ENCODE data around the gene CSNK1G1.

CSNK1G1 gene

DNA sequence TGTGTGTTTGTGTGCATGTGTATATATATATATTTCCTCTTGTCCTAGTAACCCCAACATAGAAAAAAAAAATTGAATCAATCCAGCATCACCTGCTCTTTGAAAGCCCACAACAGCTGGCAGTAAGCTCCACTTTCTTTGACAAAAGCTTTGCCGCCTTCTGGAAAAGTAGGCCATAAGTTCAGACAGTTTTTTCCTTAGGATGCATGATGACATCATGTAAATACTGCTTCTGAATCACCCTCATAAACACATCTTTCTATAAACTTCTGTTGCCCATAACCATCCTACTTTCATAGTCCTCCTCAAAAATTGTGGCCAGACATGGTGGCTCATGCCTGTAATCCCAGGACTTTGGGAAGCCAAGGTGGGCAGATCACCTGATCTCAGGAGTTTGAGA, 67.4 kb downstream of the CSNK1G1 start:
- no peak overlapping the region for H3K4me3 ChIP-seq (ENCODE audit: low read depth, low read length)
- H3K9me3 ChIP-seq (ENCODE audit: control insufficient read depth, insufficient read depth, low read depth, low read length): no peaks in the 10 kb centered on the region
- no peak overlapping the region for H3K9ac ChIP-seq (ENCODE audit: low read length)
- no peaks in the 10 kb centered on the region for H3K27me3 ChIP-seq (ENCODE audit: control insufficient read depth, insufficient read depth, low read length)
- H3K4me1 ChIP-seq (ENCODE audit: control insufficient read depth, insufficient read depth, low read length): no peaks in the 10 kb centered on the region; the same call in 1 of the 2 replicates
- H3K36me3 ChIP-seq (ENCODE audit: control insufficient read depth, insufficient read depth, low read length): no peaks in the 10 kb centered on the region
- H3K27ac ChIP-seq (ENCODE audit: low read depth, low read length): no peak overlapping the region

DNA sequence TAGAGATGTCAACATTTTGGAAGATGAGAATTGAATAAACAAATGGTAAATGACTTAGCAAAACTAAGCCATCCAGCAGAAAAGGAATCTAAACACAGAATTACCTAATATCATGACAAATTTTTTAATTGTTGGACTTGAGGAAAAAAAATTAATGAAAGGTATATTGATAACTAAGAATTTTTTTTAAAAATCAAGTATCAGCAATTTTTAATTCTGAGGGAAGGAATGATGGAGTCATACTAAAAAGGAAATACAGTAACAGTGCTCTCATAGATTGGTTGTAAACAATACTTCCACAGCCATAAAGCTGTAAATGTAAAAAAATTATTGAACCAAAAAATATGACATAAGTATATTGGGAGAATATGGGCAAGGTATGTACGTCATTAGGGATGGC, 68.0 kb downstream of the CSNK1G1 start:
- H3K9me3 ChIP-seq (ENCODE audit: control insufficient read depth, insufficient read depth, low read depth, low read length): no peaks in the 10 kb centered on the region
- H3K4me1 ChIP-seq (ENCODE audit: control insufficient read depth, insufficient read depth, low read length): no peaks in the 10 kb centered on the region; the same call in 1 of the 2 replicates
- no peaks in the 10 kb centered on the region for H3K36me3 ChIP-seq (ENCODE audit: control insufficient read depth, insufficient read depth, low read length)
- H3K27ac ChIP-seq (ENCODE audit: low read depth, low read length): no peak overlapping the region
- H3K9ac ChIP-seq (ENCODE audit: low read length): no peak overlapping the region
- no peaks in the 10 kb centered on the region for H3K27me3 ChIP-seq (ENCODE audit: control insufficient read depth, insufficient read depth, low read length)
- H3K4me3 ChIP-seq (ENCODE audit: low read depth, low read length): no peak overlapping the region

DNA sequence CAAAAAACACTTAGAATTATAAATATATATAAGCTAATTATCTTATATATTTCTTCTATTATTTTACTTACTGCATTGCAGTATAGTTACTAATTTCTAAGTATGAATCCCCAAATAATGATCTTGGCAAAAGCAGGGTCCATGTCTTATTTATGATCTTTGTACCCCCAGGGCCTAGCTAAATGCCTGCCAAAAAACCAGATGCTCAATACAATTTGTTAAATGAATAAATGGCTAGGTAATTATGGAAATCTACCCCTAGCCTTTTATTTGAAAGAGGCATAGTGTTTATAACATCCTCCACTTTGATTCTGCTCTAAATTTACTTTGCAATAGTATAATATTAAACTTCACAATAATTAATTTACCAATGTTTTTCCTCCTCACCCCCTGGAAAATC, 69.5 kb downstream of the CSNK1G1 start:
- H3K9ac ChIP-seq (ENCODE audit: low read length): no peak overlapping the region
- no peak overlapping the region for H3K4me3 ChIP-seq (ENCODE audit: low read depth, low read length)
- H3K4me1 ChIP-seq (ENCODE audit: control insufficient read depth, insufficient read depth, low read length): no peaks in the 10 kb centered on the region; the same call in 1 of the 2 replicates
- no peaks in the 10 kb centered on the region for H3K27me3 ChIP-seq (ENCODE audit: control insufficient read depth, insufficient read depth, low read length)
- no peaks in the 10 kb centered on the region for H3K9me3 ChIP-seq (ENCODE audit: control insufficient read depth, insufficient read depth, low read depth, low read length)
- no peaks in the 10 kb centered on the region for H3K36me3 ChIP-seq (ENCODE audit: control insufficient read depth, insufficient read depth, low read length)
- no peak overlapping the region for H3K27ac ChIP-seq (ENCODE audit: low read depth, low read length)

DNA sequence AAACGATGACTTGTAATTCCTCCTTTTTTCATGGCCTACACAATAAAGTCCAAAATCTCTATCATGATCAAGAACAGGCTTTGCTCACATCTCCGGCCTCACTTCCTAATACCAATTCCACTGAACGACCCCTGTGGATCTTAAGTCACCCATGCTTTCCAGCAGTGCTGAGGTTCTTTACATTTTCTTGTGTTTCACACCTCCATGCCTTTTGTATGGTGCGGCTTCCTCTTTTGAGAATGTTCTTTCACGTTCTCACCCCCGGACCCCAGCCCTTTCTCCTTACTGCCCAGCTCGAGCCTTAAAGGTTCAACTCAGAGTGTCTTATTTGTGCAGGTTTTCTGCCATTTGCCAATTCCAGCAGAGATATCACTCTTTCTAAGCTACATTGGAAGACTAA, 70.1 kb downstream of the CSNK1G1 start:
- H3K4me1 ChIP-seq (ENCODE audit: control insufficient read depth, insufficient read depth, low read length): no peaks in the 10 kb centered on the region; the same call in 1 of the 2 replicates
- H3K4me3 ChIP-seq (ENCODE audit: low read depth, low read length): no peak overlapping the region
- no peaks in the 10 kb centered on the region for H3K36me3 ChIP-seq (ENCODE audit: control insufficient read depth, insufficient read depth, low read length)
- H3K9me3 ChIP-seq (ENCODE audit: control insufficient read depth, insufficient read depth, low read depth, low read length): no peaks in the 10 kb centered on the region
- H3K27ac ChIP-seq (ENCODE audit: low read depth, low read length): no peak overlapping the region
- no peaks in the 10 kb centered on the region for H3K27me3 ChIP-seq (ENCODE audit: control insufficient read depth, insufficient read depth, low read length)
- no peak overlapping the region for H3K9ac ChIP-seq (ENCODE audit: low read length)

DNA sequence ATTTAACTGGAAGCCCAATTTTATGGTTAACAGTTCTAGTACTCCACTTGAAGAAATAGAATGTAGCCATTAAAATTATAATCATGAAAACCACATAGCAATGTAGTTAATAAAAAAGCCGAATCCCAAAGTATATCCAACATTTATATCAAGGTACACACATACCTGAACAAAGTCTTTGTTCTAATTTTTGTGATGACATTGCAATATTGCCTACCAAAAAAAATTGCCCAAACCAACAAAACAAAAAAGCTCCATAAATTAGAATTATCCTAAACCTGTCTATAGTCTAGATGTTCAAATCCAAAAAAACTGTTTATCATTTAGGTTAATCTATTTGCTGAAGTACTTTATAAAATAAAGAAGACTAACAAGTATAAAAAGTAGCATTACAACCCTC, 70.8 kb downstream of the CSNK1G1 start:
- Histone ChIP-seq H3K27me3 (ENCODE audit: control insufficient read depth, insufficient read depth, low read length) (no peaks in the 10 kb centered on the region), H3K4me3 (ENCODE audit: low read depth, low read length) (no peak overlapping the region), H3K4me1 (ENCODE audit: control insufficient read depth, insufficient read depth, low read length) (no peaks in the 10 kb centered on the region; the same call in 1 of the 2 replicates), H3K27ac (ENCODE audit: low read depth, low read length) (no peak overlapping the region), H3K36me3 (ENCODE audit: control insufficient read depth, insufficient read depth, low read length) (no peaks in the 10 kb centered on the region), H3K9ac (ENCODE audit: low read length) (no peak overlapping the region), H3K9me3 (ENCODE audit: control insufficient read depth, insufficient read depth, low read depth, low read length) (no peaks in the 10 kb centered on the region)

DNA sequence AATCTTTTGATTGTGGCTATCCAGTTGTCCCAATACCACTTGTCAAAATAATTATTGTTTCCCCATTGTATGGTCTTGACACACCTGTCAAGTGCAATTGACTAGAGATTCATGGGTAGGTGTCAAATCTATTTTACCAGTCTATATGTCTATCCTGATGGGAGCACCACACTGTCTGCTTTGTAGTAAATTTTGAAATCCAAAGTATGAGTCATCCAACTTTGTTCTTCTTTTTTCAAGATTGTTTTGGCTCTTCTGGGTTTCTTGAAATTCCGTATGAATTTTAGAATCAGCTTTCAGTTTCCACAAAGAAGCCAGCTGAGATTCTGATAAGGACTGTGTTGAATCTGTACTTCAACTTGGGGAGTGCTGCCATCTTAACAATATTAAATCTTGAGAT, 71.9 kb downstream of the CSNK1G1 start:
- Histone ChIP-seq H3K27me3 (ENCODE audit: control insufficient read depth, insufficient read depth, low read length) (no peaks in the 10 kb centered on the region), H3K36me3 (ENCODE audit: control insufficient read depth, insufficient read depth, low read length) (0 out of 2 replicates have a peak, but pooled peaks cover 2% of the 10 kb centered on the region), H3K9ac (ENCODE audit: low read length) (no peak overlapping the region), H3K4me3 (ENCODE audit: low read depth, low read length) (no peak overlapping the region), H3K4me1 (ENCODE audit: control insufficient read depth, insufficient read depth, low read length) (no peaks in the 10 kb centered on the region; the same call in 1 of the 2 replicates), H3K9me3 (ENCODE audit: control insufficient read depth, insufficient read depth, low read depth, low read length) (no peaks in the 10 kb centered on the region), H3K27ac (ENCODE audit: low read depth, low read length) (no peak overlapping the region)

DNA sequence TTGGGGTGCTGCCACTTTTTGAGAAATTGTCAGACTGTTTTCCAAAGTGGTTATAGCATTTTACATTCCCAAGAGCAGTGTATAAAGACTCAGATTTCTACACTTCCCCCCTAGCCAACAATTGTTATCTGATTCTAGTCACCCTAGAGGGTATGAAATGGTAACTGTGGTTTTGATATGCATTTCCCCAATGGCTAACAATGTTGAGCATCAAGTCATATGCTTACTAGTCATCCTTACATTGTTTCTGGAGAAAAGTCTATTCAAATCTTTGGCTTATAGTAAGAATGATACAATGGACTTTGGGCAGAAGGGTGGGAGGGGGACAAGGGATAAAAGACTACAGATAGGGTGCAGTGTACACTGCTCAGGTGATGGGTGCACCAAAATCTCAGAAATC, 73.3 kb downstream of the CSNK1G1 start:
- Histone ChIP-seq H3K27me3 (ENCODE audit: control insufficient read depth, insufficient read depth, low read length) (no peaks in the 10 kb centered on the region), H3K36me3 (ENCODE audit: control insufficient read depth, insufficient read depth, low read length) (0 out of 2 replicates have a peak, but pooled peaks cover 2% of the 10 kb centered on the region), H3K27ac (ENCODE audit: low read depth, low read length) (no peak overlapping the region), H3K9me3 (ENCODE audit: control insufficient read depth, insufficient read depth, low read depth, low read length) (no peaks in the 10 kb centered on the region), H3K9ac (ENCODE audit: low read length) (no peak overlapping the region), H3K4me3 (ENCODE audit: low read depth, low read length) (no peak overlapping the region), H3K4me1 (ENCODE audit: control insufficient read depth, insufficient read depth, low read length) (no peaks in the 10 kb centered on the region; the same call in 1 of the 2 replicates)

DNA sequence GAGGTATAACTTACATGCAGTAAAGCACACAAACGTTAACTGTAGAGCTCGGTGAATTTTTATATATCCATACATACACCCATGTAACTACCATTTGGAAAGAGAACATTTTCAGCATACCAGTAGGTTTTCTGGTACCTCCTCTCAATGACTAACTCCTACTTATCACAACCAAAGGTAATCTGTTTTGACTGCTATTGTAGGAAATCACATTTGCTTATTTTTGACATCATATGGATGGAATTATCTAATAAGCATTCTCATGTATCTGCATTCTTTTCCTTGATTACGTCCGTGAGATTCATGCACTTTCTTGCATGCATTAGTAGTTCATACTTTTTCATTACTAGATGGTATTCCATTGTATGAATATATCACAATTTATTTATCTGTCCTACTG, 76.8 kb downstream of the CSNK1G1 start:
- H3K4me1 ChIP-seq (ENCODE audit: control insufficient read depth, insufficient read depth, low read length): no peaks in the 10 kb centered on the region
- no peaks in the 10 kb centered on the region for H3K9me3 ChIP-seq (ENCODE audit: control insufficient read depth, insufficient read depth, low read depth, low read length)
- 0 out of 2 replicates have a peak, but pooled peaks cover 2% of the 10 kb centered on the region for H3K36me3 ChIP-seq (ENCODE audit: control insufficient read depth, insufficient read depth, low read length)
- no peak overlapping the region for H3K4me3 ChIP-seq (ENCODE audit: low read depth, low read length)
- H3K9ac ChIP-seq (ENCODE audit: low read length): no peak overlapping the region
- no peak overlapping the region for H3K27ac ChIP-seq (ENCODE audit: low read depth, low read length)
- H3K27me3 ChIP-seq (ENCODE audit: control insufficient read depth, insufficient read depth, low read length): no peaks in the 10 kb centered on the region

DNA sequence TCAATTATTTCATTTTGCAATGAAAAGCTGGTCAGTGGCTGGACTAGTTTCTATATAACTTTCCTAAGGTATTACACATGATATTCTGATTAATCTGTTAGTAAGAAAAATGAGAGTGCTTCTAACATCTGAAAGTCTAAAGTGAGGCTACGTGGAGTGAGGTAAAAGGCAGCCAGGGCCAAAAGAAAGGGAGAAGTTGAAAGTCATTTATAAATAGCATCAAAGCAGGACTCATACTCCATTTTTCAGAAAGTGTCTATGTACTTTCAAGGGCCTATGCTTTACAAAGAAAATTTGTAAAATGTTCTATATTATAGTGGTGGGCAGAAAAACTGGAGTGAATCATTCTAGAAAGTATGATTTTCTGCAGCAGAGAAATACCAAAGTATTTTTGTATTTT, 80.0 kb downstream of the CSNK1G1 start:
- no peak overlapping the region for H3K4me3 ChIP-seq (ENCODE audit: low read depth, low read length)
- no peaks in the 10 kb centered on the region for H3K4me1 ChIP-seq (ENCODE audit: control insufficient read depth, insufficient read depth, low read length)
- H3K9me3 ChIP-seq (ENCODE audit: control insufficient read depth, insufficient read depth, low read depth, low read length): no peaks in the 10 kb centered on the region

DNA sequence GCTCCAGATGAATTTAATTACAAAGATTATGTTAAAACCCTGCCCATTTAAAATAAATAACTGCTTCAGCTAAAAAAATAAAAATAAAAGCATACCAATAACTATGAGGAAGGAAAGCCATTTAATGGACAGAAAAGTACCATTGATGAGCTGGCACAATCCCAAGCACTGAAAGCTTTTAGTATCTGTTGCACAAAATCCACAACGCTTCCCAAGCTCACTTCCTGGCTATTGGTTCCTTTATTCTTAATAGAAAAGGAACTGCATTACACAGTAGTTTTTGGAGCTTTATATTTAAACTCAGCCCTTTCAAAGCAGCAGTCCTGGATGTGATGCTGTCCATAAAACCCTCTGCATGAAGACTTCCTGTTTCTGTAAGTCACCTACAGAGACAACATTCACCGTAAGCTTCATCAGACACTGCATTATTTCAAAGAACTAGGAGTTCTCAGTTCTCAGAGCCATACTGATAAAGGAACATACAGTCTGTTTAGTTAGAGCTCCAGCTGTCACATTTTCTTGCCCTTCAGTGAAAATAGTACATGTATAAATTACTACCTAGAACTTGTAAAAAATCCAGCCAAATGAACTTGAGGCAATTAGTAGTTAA, 81.5 kb downstream of the CSNK1G1 start:
- H3K4me1 ChIP-seq (ENCODE audit: control insufficient read depth, insufficient read depth, low read length): no peaks in the 10 kb centered on the region
- no peaks in the 10 kb centered on the region for H3K27me3 ChIP-seq (ENCODE audit: control insufficient read depth, insufficient read depth, low read length)
- no peak overlapping the region for H3K27ac ChIP-seq (ENCODE audit: low read depth, low read length)
- H3K4me3 ChIP-seq (ENCODE audit: low read depth, low read length): no peak overlapping the region
- no peak overlapping the region for H3K9ac ChIP-seq (ENCODE audit: low read length)
- H3K9me3 ChIP-seq (ENCODE audit: control insufficient read depth, insufficient read depth, low read depth, low read length): no peaks in the 10 kb centered on the region
- 0 out of 2 replicates have a peak, but pooled peaks cover 2% of the 10 kb centered on the region for H3K36me3 ChIP-seq (ENCODE audit: control insufficient read depth, insufficient read depth, low read length)

More for the DNA sequence above, 80.0 kb downstream of the CSNK1G1 start:
- H3K27ac ChIP-seq (ENCODE audit: low read depth, low read length): no peak overlapping the region
- 0 out of 2 replicates have a peak, but pooled peaks cover 2% of the 10 kb centered on the region for H3K36me3 ChIP-seq (ENCODE audit: control insufficient read depth, insufficient read depth, low read length)
- H3K9ac ChIP-seq (ENCODE audit: low read length): no peak overlapping the region
- no peaks in the 10 kb centered on the region for H3K27me3 ChIP-seq (ENCODE audit: control insufficient read depth, insufficient read depth, low read length)

DNA sequence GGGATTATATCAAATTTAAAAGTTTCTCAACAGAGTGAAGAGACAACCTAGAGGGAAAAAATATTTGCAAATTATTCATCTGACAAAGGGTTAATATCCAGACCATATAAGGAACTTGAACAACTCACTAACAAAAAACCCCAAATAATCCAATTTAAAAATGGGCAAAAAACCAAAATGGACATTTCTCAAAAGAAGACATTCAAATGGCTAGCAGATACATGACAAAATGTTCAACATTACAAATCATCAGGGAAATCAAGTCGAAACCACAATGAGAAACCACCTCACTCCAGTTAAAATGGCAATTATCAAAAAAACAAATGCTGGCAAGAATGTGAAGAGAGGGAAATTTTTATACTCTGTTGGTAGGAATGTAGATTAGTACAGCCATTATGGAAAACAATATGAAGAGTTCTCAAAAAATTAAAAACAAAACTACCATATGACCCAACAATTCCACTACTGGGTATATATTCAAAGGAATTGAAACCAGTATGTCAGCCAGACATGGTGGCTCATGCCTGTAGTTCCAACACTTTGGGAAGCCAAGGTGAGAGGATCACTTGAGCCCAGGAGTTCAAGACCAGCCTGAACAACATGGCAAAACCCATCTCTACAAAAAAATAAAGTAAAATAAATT, 88.5 kb downstream of the CSNK1G1 start:
- H3K4me1 ChIP-seq (ENCODE audit: control insufficient read depth, insufficient read depth, low read length): no peaks in the 10 kb centered on the region
- H3K9me3 ChIP-seq (ENCODE audit: control insufficient read depth, insufficient read depth, low read depth, low read length): peaks cover 6% of the 10 kb centered on the region
- no peak overlapping the region for H3K9ac ChIP-seq (ENCODE audit: low read length)
- no peak overlapping the region for H3K4me3 ChIP-seq (ENCODE audit: low read depth, low read length)
- no peaks in the 10 kb centered on the region for H3K36me3 ChIP-seq (ENCODE audit: control insufficient read depth, insufficient read depth, low read length)
- no peaks in the 10 kb centered on the region for H3K27me3 ChIP-seq (ENCODE audit: control insufficient read depth, insufficient read depth, low read length)
- H3K27ac ChIP-seq (ENCODE audit: low read depth, low read length): no peak overlapping the region
